ENCODE results near the gene AEBP2.

GRCh38 chr12:19432309-19433170, 6.8 kb upstream of the AEBP2 start:
- no peak for TF ChIP-seq CTCF (IDR thresholded peaks at IDR 0.05)
- TF ChIP-seq POLR2A (IDR thresholded peaks at IDR 0.05), result no peak
